Bronchial smooth muscle cell (primary cell): ENCODE measurements around the gene OGG1. TPM values are rescaled to one million over a fixed set of nuclear protein-coding genes. Genes with fewer than 3 reads are reported as not detected.

Experiments
- total RNA-seq: library from RNA; depleted of rRNA; stranded (reverse); fragments of >200 nt; gene quantifications from 2 replicates; pipeline ENCODE4 v1.2.1, GENCODE V29; 2014

The OGG1 gene
- 23.5 and 24.7 TPM in 2 replicates for total RNA-seq

DNA sequence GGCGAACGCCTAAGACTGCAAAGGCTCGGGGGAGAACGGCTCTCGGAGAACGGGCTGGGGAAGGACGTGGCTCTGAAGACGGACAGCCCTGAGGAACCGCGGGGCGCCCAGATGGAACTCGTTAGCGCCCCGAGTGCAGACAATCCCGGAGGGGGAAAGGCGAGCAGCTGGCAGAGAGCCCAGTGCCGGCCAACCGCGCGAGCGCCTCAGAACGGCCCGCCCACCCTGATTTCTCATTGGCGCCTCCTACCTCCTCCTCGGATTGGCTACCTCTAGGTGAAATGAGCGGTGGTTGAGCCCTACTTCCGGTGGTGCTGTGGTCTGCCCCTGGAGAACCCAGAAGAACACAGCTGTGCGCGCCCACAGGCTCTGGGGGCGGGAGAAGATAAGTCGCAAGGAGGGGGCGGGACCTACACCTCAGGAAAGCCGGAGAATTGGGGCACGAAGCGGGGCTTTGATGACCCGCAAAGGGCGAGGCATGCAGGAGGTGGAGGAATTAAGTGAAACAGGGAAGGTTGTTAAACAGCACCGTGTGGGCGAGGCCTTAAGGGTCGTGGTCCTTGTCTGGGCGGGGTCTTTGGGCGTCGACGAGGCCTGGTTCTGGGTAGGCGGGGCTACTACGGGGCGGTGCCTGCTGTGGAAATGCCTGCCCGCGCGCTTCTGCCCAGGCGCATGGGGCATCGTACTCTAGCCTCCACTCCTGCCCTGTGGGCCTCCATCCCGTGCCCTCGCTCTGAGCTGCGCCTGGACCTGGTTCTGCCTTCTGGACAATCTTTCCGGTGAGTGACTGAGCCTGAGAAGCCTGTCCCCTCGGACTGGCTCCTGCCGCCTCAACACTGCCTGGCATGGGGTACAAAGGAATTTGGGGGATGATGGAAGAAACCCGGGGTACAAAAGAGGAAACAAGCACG is at the start of gene OGG1:
OGG1 (plus strand) TSS at position 308 of the 911 bp plus-strand sequence; CDS start at position 643, 335 bp downstream.

DNA sequence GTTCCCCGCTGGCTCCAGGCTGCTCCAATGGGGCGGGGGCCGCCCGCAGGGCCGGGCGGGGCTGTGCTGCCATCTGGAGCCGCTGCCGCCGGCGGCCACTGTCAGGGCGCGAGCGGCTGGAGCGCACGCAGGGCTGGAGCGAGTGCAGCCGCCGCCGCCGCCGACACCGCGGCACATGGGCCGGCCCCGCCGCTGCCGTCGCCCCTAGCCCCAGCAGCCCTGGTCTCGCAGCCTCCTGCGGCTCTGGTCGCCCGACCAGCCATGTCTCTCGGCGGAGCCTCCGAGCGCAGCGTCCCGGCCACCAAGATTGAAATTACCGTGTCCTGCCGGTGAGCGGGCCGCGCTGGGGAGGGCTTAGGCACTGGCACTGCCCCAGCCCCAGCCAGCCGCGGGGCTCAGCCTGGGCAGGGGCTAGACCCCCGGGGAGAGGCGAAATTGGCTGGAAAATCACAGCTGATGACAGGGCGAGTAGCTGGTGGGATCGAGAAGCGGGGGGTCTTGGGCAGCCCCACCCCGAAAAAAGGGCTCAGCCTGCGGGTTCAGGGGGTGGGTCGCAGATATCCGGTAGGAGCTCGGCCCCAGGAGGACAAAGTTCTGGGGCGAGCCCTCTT is 45.9 kb upstream of the OGG1 start, which contains the start of gene CPNE9:
CPNE9 (plus strand) TSS at position 98 of the 611 bp plus-strand sequence; CDS start at position 262, 164 bp downstream.

GRCh38 chr3:9731206-9732079 is 18.3 kb upstream of the OGG1 start, which contains the start of gene BRPF1:
BRPF1 (plus strand) TSS chr3:9731735; CDS start chr3:9734141, 2,406 bp downstream.

GRCh38 chr3:9769426-9770275 is 19.9 kb downstream of the OGG1 start, which contains the start of gene CAMK1:
CAMK1 (minus strand) TSS chr3:9769947; CDS start chr3:9767749, 2,198 bp downstream.

DNA sequence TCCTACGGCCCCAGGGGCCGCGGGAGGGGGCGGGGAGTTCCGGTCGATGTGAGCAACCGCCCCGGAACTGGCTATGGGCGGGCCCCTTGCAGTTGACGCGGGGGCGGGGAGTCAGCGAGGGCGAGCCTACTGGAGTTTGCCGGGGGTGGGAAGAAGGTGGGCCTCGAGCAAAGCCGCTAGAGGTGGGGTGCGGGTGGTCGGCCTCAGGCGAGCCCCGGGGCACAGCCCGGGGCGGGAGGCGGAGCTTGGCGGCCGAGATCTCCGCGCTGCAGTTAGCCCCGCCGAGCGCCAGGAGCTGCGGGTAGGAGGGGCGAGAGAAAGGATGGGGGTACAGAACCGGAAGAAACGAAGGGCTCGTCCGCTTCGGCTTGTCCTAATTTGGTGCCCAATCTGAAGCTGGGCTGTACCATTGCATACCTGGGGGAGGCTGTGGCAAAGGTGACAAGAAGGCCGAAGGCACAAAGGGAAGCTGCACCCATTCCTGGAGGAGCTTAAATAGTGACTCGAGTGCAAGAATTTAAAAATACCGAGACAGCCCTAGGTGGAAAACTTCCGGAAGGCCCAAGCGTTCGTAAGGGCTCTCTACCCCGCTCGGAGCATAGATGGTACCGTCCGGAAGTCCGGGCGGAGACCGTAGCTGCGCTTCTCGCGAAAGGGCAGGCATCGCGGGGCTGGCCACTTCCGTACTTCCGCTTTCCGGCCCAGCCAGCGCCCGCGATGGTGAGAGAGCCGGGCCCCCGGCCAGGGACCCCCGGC is 42.8 kb downstream of the OGG1 start, which contains the start of the genes ARPC4 and TADA3:
ARPC4 (plus strand) TSS at position 678 of the 756 bp plus-strand sequence; CDS start at position 718, 40 bp downstream.
TADA3 (minus strand) TSS at position 69 of the 756 bp plus-strand sequence. CDS start 1,007 bp downstream, outside the sequence.

Other genes starting within 250 kb of the OGG1 start
- under 0.01 TPM in 2 replicates for gene LHFPL4, start 196.1 kb upstream of the OGG1 start, total RNA-seq
- gene MTMR14, start 100.4 kb upstream of the OGG1 start, total RNA-seq, result 30.1 and 39.3 TPM in 2 replicates
- gene CPNE9, start 46.1 kb upstream of the OGG1 start, total RNA-seq, result under 0.01 TPM in 1 of 2 replicates, not detected in the other
- gene BRPF1, start 18.2 kb upstream of the OGG1 start, total RNA-seq, result 10.1 and 14.3 TPM in 2 replicates
- gene CAMK1, start 20.0 kb downstream of the OGG1 start, total RNA-seq, result 38.5 and 52.0 TPM in 2 replicates
- 39.2 and 62.9 TPM in 2 replicates for gene TADA3, start 42.5 kb downstream of the OGG1 start, total RNA-seq
- 168 and 191 TPM in 2 replicates for gene ARPC4, start 43.1 kb downstream of the OGG1 start, total RNA-seq
- gene TTLL3, start 60.3 kb downstream of the OGG1 start, total RNA-seq, result 20.3 and 43.4 TPM in 2 replicates
- gene RPUSD3, start 94.1 kb downstream of the OGG1 start, total RNA-seq, result 19.5 and 19.7 TPM in 2 replicates
- not detected in 2 replicates for gene CIDEC, start 130.3 kb downstream of the OGG1 start, total RNA-seq
- 26.3 and 43.4 TPM in 2 replicates for gene JAGN1, start 140.7 kb downstream of the OGG1 start, total RNA-seq
- 0.52 and 0.63 TPM in 2 replicates for gene IL17RE, start 152.9 kb downstream of the OGG1 start, total RNA-seq
- 25.4 and 37.8 TPM in 2 replicates for gene IL17RC, start 167.1 kb downstream of the OGG1 start, total RNA-seq
- gene CRELD1, start 183.9 kb downstream of the OGG1 start, total RNA-seq, result 20.0 and 45.3 TPM in 2 replicates
- gene PRRT3, start 202.5 kb downstream of the OGG1 start, total RNA-seq, result 1.9 and 3.0 TPM in 2 replicates
- gene EMC3, start 236.9 kb downstream of the OGG1 start, total RNA-seq, result 67.1 and 70.9 TPM in 2 replicates